GM12875 (cell line): Measurements from ENCODE around the gene HES1.

Experiments
- H3K4me3 ChIP-seq: one replicate; pipeline ENCODE4 v1.5.1; 2011; ENCODE audit warnings: low read depth, low read length, control low read depth
- CTCF ChIP-seq: IDR thresholded peaks from 2 replicates; pipeline ENCODE4 v1.5.1; 2011; ENCODE audit warnings: low read depth, mild to moderate bottlenecking, control low read depth, inconsistent platforms, low read length, moderate library complexity, borderline replicate concordance; ENCODE audit not compliant: insufficient read depth

HES1 gene

GRCh38 chr3:194181612-194182529 lies 45.9 kb downstream of the HES1 start:
- no peak for TF ChIP-seq CTCF
- no peak overlapping the region for H3K4me3 ChIP-seq

- H3K4me3 ChIP-seq, result no peak overlapping the region
- TF ChIP-seq CTCF, result no peak
Measured at GRCh38 chr3:194183271-194183670, 47.3 kb downstream of the HES1 start.

GRCh38 chr3:194184265-194184751 lies 48.4 kb downstream of the HES1 start:
- TF ChIP-seq CTCF, result no peak
- H3K4me3 ChIP-seq, result no peak overlapping the region

GRCh38 chr3:194184801-194185200 lies 48.9 kb downstream of the HES1 start:
- no peak overlapping the region for H3K4me3 ChIP-seq
- TF ChIP-seq CTCF, result no peak

- no peak for TF ChIP-seq CTCF
- no peak overlapping the region for H3K4me3 ChIP-seq
Measured at GRCh38 chr3:194185221-194185620, 49.3 kb downstream of the HES1 start.

GRCh38 chr3:194187233-194187944 lies 51.4 kb downstream of the HES1 start:
- H3K4me3 ChIP-seq, result no peak overlapping the region
- no peak for TF ChIP-seq CTCF
